NCI-H187 treated with DMSO at 0.1 percent for 48 hours (cell line): ENCODE results near the gene SYNPO2.

ENCODE experiments used
- DNase-seq: peaks from one replicate; lab custom pipeline; 2025; lab: John Stamatoyannopoulos, UW

Gene SYNPO2

DNA sequence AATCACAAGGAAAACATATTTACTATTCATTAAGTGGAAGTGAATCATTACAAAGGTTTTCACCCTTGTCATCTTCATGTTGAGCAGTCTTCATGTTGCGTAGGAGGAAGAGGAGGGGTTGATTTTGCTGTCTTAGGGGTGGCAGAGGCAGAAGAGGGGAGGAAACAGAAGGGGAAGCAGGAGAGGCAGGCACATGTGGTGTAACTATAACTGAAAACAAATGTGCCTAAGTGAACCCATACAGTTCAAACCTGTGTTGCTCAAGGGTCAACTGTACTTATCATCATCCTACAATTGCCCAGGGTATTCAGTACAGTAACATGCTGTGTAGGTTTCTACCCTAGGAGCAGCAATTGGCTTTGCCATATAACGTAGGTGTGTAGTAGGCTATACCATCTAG lies 47.2 kb downstream of the SYNPO2 start:
- DNase-seq: no peak

DNA sequence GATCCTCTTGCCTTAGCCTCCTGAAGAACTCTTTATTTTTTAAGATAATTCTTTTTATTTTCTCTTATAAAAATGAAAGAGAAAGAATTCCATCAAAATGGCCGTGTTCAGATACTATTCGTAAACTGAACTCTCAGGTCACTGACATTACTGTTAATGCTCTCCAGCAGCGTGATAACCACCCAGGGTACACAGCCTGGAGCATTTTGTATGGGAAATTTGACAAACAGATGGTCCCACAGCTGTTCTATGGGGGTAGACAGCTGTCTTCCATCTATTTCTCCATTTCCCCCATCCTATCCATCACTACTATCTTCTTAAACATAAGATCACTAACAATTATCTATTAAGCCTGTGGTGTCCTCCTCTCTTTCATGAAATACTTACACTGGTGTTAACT lies 47.8 kb downstream of the SYNPO2 start:
- DNase-seq: no peak

GRCh38 chr4:118939169-118939783 lies 50.6 kb downstream of the SYNPO2 start:
- no peak for DNase-seq

- no peak for DNase-seq
Observed at GRCh38 chr4:118941149-118941548, 52.5 kb downstream of the SYNPO2 start.

GRCh38 chr4:118941799-118942198 lies 53.1 kb downstream of the SYNPO2 start:
- no peak for DNase-seq

GRCh38 chr4:118942465-118942864 lies 53.8 kb downstream of the SYNPO2 start:
- DNase-seq: no peak

DNA sequence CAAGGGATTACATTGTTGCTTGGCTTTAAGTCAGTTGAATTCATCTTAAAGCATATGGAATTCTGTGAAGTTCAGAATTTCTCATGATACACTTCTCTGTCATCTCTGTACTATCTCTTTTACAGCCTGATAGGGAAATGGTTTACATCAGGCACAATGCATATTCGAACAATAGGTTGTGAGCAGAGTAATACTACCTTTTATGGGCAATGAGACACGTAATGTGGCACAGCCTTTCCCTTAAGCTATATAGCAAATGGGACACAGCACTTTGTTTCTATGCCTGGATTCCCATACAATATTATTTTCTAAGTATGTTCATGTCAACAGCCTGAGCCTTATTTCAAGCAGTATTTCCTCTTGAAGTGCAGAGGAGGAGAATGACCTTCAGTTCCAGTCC lies 58.4 kb downstream of the SYNPO2 start:
- no peak for DNase-seq

- DNase-seq: no peak
Observed at GRCh38 chr4:118948545-118949144, 60.0 kb downstream of the SYNPO2 start.

DNA sequence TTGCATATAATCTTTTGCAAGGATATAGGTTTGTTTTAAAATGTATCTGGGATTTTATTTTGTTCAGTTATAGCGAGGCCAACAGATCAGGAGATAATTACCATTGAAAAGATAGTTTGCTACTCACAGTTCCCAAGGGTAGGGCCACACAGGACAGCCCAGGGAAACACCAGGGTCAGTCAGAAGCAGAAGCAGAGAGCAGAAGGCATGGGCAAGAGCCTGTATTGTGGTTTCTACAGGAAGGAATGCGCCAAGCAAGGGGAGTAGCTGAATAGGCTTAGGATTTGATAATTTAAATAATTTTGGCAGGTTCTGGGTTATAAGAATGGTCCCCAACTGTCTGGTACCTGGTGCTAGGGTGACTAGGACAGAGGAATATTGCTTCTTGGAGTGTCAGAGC lies 61.6 kb downstream of the SYNPO2 start:
- no peak for DNase-seq

DNA sequence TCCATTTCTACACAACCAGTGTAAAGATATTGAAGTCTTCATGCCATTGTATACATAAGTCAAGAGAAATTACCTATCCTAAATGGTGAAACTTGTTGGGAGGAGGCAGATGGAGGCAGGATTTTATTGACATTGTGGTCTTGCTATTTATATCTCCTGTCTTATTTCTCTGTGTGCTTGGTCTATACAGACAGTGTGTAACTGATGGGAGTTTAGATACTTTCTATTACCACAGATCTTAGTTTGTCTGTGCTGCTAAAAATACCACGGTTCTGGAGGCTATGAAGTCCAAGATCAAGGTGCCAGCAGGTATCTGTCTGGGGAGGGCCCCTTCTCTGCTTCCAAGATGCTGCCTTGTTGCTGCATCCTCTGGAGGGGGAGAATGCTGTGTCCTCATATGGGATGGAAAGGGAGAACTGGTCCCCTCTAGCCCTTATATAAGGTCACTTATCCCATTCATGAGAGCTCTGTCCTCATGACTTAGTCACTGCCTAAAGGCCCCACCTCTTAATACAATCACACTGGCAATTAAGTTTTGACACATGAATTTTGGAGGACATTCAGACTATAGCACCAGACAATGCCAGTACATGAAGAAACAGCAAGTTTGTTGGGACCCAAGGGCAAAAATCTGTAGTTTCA lies 62.4 kb downstream of the SYNPO2 start:
- DNase-seq: no peak

GRCh38 chr4:118953276-118953675 lies 64.6 kb downstream of the SYNPO2 start:
- DNase-seq: no peak

DNA sequence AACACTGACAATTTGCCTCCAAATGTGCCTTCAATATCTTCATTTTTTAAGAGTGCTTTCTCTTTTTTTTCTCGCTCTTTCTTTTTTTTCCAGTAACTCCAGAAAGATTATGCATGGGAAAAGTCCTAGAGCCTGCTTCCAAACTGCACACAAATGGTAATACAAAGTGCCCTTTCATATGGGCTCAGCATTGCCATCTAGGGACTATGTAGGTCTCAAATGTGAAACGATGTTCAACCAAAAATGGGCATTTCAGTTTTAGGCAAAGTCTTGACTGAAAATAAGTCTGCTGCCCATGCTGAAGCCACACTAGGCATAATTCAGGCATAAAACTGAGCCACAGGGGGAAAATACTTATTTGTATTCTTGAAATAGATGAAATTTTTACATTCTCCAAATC lies 65.6 kb downstream of the SYNPO2 start:
- no peak for DNase-seq

GRCh38 chr4:118955515-118955914 lies 66.9 kb downstream of the SYNPO2 start:
- no peak for DNase-seq

DNA sequence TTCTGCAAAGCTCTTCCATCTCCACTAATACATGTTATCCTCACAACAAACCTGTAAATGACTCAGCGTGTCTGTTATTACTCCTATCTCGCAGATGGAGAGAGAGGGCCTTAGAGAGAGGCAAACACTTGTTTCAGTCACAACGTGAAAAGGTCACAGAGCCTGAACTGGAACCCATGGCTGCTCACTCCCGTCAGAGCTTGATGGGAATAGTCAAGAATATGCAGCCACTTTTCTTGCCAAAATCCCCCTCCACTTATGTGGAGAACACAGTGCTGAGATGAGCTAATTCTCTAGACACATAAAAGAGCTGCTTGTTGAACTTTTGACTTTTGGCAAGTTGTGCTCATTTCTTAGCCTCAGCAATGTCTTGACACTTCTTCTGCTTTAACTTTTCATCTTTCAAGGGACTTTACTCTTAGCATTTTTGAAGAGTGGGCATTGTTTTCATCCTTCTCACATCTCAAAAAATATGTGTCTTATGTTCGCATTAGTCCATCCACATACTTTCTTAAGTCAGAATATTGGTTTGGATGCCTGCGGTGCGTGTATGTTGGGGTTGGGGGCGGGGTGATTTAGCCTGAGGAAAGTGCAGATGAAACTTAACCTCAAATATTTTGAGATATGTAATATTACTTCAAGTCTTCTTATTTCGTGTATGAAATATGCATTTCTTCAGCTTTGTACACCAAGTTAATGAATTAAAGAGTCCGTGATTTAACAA lies 69.2 kb downstream of the SYNPO2 start:
- DNase-seq: no peak

GRCh38 chr4:118962540-118962939 lies 73.9 kb downstream of the SYNPO2 start:
- DNase-seq: no peak

GRCh38 chr4:118964891-118965411 lies 76.3 kb downstream of the SYNPO2 start:
- DNase-seq: no peak

- DNase-seq: no peak
Observed at GRCh38 chr4:118967393-118967792, 78.7 kb downstream of the SYNPO2 start.

- DNase-seq: no peak
Observed at GRCh38 chr4:118968005-118968404, 79.4 kb downstream of the SYNPO2 start.

- DNase-seq: no peak
Observed at GRCh38 chr4:118968813-118969212, 80.2 kb downstream of the SYNPO2 start.

GRCh38 chr4:118969359-118969758 lies 80.7 kb downstream of the SYNPO2 start:
- no peak for DNase-seq

DNA sequence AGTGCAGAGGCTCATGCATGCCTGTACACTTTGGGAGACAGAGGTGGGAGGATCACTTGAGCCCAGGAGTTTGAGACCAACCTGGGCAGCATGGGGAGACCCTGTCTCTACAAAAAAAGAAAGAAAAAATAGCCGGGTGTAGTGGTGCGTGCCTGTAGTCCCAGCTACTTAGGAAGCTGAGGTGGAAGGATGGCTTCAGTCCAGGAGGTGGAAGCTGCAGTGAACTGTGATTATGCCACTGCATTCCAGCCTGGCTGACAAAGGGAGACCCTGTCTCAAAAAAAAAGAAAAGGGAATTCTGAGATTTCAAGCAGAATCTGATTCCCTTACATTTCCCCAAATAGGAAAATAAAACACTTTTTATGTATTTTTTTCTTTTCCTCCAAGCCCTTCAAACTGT lies 83.5 kb downstream of the SYNPO2 start:
- DNase-seq: no peak

GRCh38 chr4:118973295-118973694 lies 84.6 kb downstream of the SYNPO2 start:
- no peak for DNase-seq

DNA sequence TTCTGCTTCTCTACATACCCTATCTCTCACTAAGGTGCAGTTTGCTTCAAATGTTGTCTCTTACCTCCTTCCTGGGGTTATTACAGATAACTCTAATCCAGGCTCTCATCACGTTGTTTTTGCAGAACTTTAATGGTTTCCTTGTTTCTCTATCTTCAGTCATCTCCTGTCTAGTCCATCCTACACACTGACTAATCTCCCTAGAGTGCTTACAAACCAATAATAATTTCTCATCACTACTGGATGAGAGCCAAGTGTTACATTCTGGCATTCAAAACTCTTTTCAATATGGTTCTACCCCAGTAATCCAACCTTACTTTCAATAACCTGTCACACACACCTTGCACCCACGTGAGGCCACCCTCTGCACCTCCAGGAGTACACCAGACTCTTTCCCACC lies 86.1 kb downstream of the SYNPO2 start:
- DNase-seq: no peak
